IgD-negative memory B cell (primary cell): ENCODE measurements around the gene AOAH. TPM values are rescaled to one million over a fixed set of nuclear protein-coding genes. Genes with fewer than 3 reads are reported as not detected.

Experiments
- H3K27ac Mint-ChIP-seq, 3 donors: one replicate each; pipeline ENCODE4 v1.8.0; 2020 to 2022; ENCODE audit warnings: mild to moderate bottlenecking in 3 of 3, mixed read lengths in 3 of 3, moderate library complexity in 1 of 3
- H3K27me3 Mint-ChIP-seq: one replicate; pipeline ENCODE4 v1.8.0; 2021; ENCODE audit warnings: mixed read lengths
- H3K36me3 Mint-ChIP-seq: one replicate; pipeline ENCODE4 v1.8.0; 2020; ENCODE audit warnings: mild to moderate bottlenecking, mixed read lengths
- H3K4me1 Mint-ChIP-seq, 3 donors: one replicate each; pipeline ENCODE4 v1.8.0; 2020 to 2022; ENCODE audit warnings: mixed read lengths in 3 of 3, mild to moderate bottlenecking in 1 of 3
- H3K4me3 Mint-ChIP-seq, 4 donors: one replicate each; pipeline ENCODE4 v1.8.0; 2020 to 2022; ENCODE audit warnings: mild to moderate bottlenecking in 4 of 4, mixed read lengths in 4 of 4, moderate library complexity in 3 of 4
- H3K9me3 Mint-ChIP-seq, 3 donors: one replicate each; pipeline ENCODE4 v1.8.0; 2020 to 2021; ENCODE audit warnings: mixed read lengths in 3 of 3, mild to moderate bottlenecking in 1 of 3
- polyA plus RNA-seq: library from polyadenylated mRNA; unstranded; fragments of 300-500 nt; fragmentation: Illumina TruSeq; gene quantifications from one replicate; pipeline ENCODE4 v1.2.3, GENCODE V29; 2021

Gene AOAH, protein sequence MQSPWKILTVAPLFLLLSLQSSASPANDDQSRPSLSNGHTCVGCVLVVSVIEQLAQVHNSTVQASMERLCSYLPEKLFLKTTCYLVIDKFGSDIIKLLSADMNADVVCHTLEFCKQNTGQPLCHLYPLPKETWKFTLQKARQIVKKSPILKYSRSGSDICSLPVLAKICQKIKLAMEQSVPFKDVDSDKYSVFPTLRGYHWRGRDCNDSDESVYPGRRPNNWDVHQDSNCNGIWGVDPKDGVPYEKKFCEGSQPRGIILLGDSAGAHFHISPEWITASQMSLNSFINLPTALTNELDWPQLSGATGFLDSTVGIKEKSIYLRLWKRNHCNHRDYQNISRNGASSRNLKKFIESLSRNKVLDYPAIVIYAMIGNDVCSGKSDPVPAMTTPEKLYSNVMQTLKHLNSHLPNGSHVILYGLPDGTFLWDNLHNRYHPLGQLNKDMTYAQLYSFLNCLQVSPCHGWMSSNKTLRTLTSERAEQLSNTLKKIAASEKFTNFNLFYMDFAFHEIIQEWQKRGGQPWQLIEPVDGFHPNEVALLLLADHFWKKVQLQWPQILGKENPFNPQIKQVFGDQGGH
- 2.8 TPM for polyA plus RNA-seq

DNA sequence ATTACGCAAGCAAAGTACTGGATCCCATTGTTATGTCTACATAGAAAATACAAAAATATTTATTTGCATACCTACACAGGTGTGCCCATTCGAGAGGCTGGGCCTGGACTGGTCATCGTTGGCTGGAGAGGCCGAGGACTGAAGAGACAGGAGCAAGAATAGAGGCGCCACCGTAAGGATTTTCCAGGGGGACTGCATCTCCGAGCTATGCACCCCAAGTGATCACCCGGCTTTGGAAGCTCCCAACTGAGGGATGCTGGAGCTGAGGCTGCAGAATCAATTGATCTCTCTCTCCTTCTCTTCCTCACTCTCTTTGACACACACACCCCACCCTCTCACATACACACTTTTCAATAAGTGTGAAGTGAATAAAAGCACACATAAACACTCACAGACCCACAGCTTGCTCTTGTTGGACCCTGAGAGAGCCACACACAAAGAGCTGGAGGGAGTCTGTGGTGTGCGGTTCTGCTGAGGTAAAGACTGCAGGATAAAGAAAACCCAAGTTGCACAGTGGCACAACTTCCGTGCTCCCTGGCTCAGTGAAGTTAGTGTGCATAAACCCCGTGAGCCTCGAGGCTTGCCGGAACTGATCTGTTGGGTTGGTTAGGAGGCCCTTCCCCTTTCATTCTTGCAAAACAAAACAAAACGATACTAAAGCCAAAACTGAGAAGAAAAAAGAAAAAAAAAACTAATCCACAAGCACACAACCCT, at the start of gene AOAH:
Gene AOAH, minus strand, starts transcription at position 544 of the 714 bp plus-strand sequence. Its CDS starts 346 bp downstream, at position 198.
- H3K27ac Mint-ChIP-seq, result peak within 1 kb of the TSS in 2 of 3 donors; percentile 24 to 90

DNA sequence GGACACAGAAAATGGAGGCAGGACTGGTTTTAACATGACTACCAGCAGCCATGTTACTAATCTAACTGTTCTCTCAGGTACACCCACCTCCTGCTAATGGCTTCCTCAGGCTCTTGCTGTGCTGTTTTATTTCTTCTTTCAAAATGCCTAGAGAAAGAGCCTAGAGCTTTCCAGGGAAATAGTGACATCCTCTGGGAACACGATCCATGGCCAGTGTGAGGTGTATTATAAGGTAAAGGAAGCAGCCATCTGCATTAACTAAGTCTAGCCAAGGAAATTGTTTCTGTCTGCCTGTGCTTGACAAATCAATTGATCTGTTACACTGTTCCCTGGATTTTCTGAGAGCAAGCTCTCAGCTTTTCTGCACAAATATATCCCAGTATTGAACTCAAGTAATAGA, 42.2 kb upstream of the AOAH start:
- no peak overlapping the region for H3K27ac Mint-ChIP-seq
- H3K27me3 Mint-ChIP-seq, result peaks cover 5% of the 10 kb centered on the region
- no peak overlapping the region for H3K4me3 Mint-ChIP-seq
- no peaks in the 10 kb centered on the region for H3K9me3 Mint-ChIP-seq
- peaks cover 0 to 10% (median 0%) of the 10 kb centered on the region in 3 donors for H3K4me1 Mint-ChIP-seq
- H3K36me3 Mint-ChIP-seq, result peaks cover 4% of the 10 kb centered on the region

More for the DNA sequence above, at the start of gene AOAH:
- Mint-ChIP-seq H3K9me3 (no peaks in the 10 kb centered on the region), H3K36me3 (peaks cover 6% of the 10 kb centered on the region), H3K4me1 (peaks cover 10 to 28% (median 18%) of the 10 kb centered on the region in 3 donors), H3K27me3 (no peaks in the 10 kb centered on the region), H3K4me3 (peak within 1 kb of the TSS in 3 of 4 donors; percentile 65 to 78 (median 69))

- no peak overlapping the region for H3K4me3 Mint-ChIP-seq
- H3K27ac Mint-ChIP-seq, result peak overlapping the region in 1 of 3 donors; percentile 6
- peaks cover 5% of the 10 kb centered on the region for H3K27me3 Mint-ChIP-seq
- H3K9me3 Mint-ChIP-seq, result no peaks in the 10 kb centered on the region
- H3K4me1 Mint-ChIP-seq, result peaks cover 0 to 10% (median 0%) of the 10 kb centered on the region in 3 donors
- peaks cover 4% of the 10 kb centered on the region for H3K36me3 Mint-ChIP-seq
Measured at GRCh38 chr7:36765605-36766004, 41.3 kb upstream of the AOAH start.

DNA sequence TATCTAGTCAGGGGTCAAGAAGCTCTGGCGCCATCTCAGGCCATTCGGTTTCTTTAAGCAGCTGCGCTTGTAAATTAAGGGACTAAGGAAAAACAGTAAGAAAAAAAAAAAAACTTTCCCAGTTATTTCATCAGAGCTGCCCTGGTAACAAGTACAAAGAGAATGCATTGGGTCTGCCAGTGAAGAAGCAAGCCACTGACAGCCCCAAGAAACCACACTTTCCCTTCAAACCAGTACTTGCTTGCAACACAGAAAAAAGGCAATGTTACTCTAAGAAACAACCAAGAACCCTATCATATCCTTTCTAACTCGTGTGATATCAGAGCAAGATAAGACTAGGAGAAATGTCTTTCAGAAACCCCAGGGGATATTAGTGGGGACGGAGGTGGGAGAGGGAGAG, 40.6 kb upstream of the AOAH start:
- Mint-ChIP-seq H3K9me3 (no peaks in the 10 kb centered on the region), H3K27me3 (peaks cover 5% of the 10 kb centered on the region), H3K27ac (no peak overlapping the region), H3K4me3 (no peak overlapping the region), H3K4me1 (peaks cover 0 to 10% (median 0%) of the 10 kb centered on the region in 3 donors), H3K36me3 (peaks cover 6% of the 10 kb centered on the region)

GRCh38 chr7:36763132-36763816, 39.0 kb upstream of the AOAH start:
- Mint-ChIP-seq H3K27ac (peak overlapping the region in 1 of 3 donors; percentile 17), H3K27me3 (peaks cover 1% of the 10 kb centered on the region), H3K4me3 (no peak overlapping the region), H3K36me3 (peaks cover 6% of the 10 kb centered on the region), H3K9me3 (no peaks in the 10 kb centered on the region), H3K4me1 (peaks cover 0 to 10% (median 2%) of the 10 kb centered on the region in 3 donors)

DNA sequence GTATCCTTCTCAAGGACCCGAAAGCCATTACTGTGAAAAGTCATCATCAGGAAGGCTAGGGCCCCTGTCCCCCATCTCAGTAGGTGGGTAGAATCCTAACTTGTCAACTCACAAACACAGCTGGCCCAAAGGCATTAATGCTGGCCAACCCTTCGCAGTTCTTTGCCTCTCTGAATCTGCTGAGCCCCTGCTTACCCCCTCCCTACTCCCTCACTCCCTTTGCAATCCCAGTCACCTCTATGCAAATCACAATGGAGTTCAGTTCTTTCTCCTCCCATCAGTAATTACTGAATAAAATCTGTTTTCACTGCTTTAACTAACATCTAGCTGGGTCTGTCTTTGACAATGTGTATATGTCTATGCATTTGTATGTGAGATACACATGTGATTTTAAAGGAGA, 38.1 kb upstream of the AOAH start:
- Mint-ChIP-seq H3K27ac (peak overlapping the region in 1 of 3 donors; percentile 15), H3K4me3 (no peak overlapping the region), H3K9me3 (no peaks in the 10 kb centered on the region), H3K36me3 (peaks cover 6% of the 10 kb centered on the region), H3K4me1 (peaks cover 0 to 5% (median 2%) of the 10 kb centered on the region in 3 donors), H3K27me3 (peaks cover 1% of the 10 kb centered on the region)

DNA sequence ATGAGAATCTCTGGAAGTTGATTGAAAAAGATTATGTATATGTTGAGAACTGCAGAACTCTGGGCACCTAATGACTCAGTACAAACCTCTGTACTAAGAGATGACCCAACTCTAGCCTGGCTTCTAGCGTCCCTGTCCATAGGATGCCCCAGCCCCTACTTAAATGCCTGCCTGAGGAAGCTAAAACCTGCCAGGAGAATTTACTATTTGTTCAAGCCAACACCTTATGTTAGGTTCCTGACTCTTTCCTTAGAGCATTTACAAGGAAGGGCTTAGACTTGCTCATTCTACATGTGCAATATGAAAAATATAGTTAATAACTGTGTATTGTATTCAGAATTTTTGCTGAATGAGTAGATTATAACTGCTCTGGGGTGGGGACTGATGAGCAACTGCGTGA, 37.5 kb upstream of the AOAH start:
- Mint-ChIP-seq H3K27me3 (peaks cover 1% of the 10 kb centered on the region), H3K36me3 (peaks cover 6% of the 10 kb centered on the region), H3K9me3 (no peaks in the 10 kb centered on the region), H3K4me3 (no peak overlapping the region), H3K4me1 (peaks cover 0 to 2% (median 2%) of the 10 kb centered on the region in 3 donors), H3K27ac (no peak overlapping the region)

GRCh38 chr7:36760856-36761762, 36.8 kb upstream of the AOAH start:
- no peak overlapping the region for H3K4me3 Mint-ChIP-seq
- no peaks in the 10 kb centered on the region for H3K9me3 Mint-ChIP-seq
- H3K27ac Mint-ChIP-seq, result no peak overlapping the region
- peaks cover 1% of the 10 kb centered on the region for H3K27me3 Mint-ChIP-seq
- H3K4me1 Mint-ChIP-seq, result peaks cover 0 to 9% (median 6%) of the 10 kb centered on the region in 3 donors
- peaks cover 6% of the 10 kb centered on the region for H3K36me3 Mint-ChIP-seq

DNA sequence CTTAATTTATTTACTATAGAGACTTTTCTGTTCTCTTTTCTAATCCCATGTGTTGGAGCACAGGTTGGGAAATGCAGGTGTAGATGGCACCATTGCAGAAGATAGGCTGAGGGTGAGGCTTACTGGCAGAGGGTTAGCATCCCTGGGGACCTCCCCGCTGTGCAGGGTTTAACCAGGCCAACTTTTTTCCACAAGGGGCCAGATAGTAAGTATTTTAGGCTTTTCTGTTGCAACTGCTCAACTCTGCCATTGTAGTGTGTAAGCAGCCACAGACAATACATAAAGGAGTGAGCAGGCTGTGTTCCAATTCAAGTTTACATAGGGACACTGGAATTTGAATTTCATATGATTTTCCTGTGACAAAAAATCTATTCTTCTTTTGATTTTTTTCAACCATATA, 34.6 kb upstream of the AOAH start:
- Mint-ChIP-seq H3K27ac (no peak overlapping the region), H3K9me3 (no peaks in the 10 kb centered on the region), H3K36me3 (peaks cover 3% of the 10 kb centered on the region), H3K4me3 (no peak overlapping the region), H3K27me3 (no peaks in the 10 kb centered on the region), H3K4me1 (peaks cover 16 to 19% (median 19%) of the 10 kb centered on the region in 3 donors)

DNA sequence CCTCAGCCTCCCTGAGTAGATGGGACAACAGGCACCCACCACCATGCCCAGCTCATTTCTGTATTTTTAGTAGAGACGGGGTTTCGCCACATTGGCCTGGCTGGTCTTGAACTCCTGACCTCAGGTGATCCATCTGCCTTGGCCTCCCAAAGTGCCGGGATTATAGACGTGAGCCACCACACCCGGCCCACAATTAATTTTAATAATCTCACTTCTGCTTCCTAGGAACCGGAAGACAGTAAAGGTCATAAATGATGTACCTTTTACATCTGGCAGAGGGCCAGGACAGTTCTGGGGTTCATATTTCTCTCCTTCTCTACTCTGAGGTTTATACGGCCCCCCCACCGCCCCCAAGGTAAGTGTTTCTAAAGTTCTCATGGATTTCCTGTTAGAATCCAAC, 31.2 kb upstream of the AOAH start:
- H3K4me1 Mint-ChIP-seq, result peaks cover 16 to 19% (median 19%) of the 10 kb centered on the region in 3 donors
- H3K27me3 Mint-ChIP-seq, result no peaks in the 10 kb centered on the region
- no peaks in the 10 kb centered on the region for H3K9me3 Mint-ChIP-seq
- peaks cover 3% of the 10 kb centered on the region for H3K36me3 Mint-ChIP-seq
- H3K4me3 Mint-ChIP-seq, result peak overlapping the region in 2 of 4 donors; percentile 60 to 66
- no peak overlapping the region for H3K27ac Mint-ChIP-seq

DNA sequence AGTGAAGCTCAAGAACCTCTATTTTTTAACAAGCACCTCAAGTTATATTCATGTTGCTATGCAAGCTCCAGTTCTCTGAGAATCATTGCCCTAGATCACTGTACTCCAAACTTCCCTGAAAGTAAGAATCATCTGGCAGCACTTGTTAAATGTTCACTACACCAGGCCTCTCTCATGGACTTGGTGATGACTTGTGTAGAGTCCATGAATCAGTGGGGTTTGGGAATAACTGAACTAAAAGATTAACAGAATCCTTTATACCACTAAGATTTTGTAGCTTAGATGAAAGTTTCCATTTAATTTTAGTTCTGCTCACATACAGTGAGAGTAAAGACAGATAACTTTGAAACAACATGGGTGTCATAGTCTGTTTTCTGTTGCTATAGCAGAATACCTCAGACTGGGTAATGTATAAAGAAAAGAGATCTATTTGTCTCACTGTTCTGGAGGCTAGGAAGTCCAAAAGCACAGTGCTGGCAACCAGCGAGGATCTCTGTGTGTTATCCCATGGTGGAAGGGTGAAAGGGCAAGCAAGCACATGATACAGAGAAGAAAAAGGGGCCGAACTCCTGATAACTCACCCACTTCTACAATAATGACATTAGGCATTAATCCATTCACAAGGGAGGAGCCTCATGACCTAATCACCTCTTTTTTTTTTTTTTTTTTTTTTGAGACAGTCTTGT, 27.9 kb upstream of the AOAH start:
- Mint-ChIP-seq H3K27ac (no peak overlapping the region), H3K9me3 (no peaks in the 10 kb centered on the region), H3K4me3 (no peak overlapping the region), H3K4me1 (peaks cover 16 to 24% (median 21%) of the 10 kb centered on the region in 3 donors), H3K27me3 (peaks cover 7% of the 10 kb centered on the region), H3K36me3 (peaks cover 2% of the 10 kb centered on the region)

- no peak overlapping the region for H3K27ac Mint-ChIP-seq
- H3K36me3 Mint-ChIP-seq, result peaks cover 2% of the 10 kb centered on the region
- H3K9me3 Mint-ChIP-seq, result no peaks in the 10 kb centered on the region
- peaks cover 13% of the 10 kb centered on the region for H3K27me3 Mint-ChIP-seq
- no peak overlapping the region for H3K4me3 Mint-ChIP-seq
- peaks cover 10 to 11% (median 11%) of the 10 kb centered on the region in 3 donors for H3K4me1 Mint-ChIP-seq
Measured at GRCh38 chr7:36750451-36750850, 26.2 kb upstream of the AOAH start.

- Mint-ChIP-seq H3K9me3 (no peaks in the 10 kb centered on the region), H3K36me3 (no peaks in the 10 kb centered on the region), H3K4me1 (peaks cover 3 to 5% (median 4%) of the 10 kb centered on the region in 3 donors), H3K27me3 (peaks cover 14% of the 10 kb centered on the region), H3K27ac (peak overlapping the region in 1 of 3 donors; percentile 13), H3K4me3 (no peak overlapping the region)
Measured at GRCh38 chr7:36749282-36749960, 25.1 kb upstream of the AOAH start.
